ENCODE results near the gene BLOC1S5. TPM values are rescaled to one million over a fixed set of nuclear protein-coding genes. Genes with fewer than 3 reads are reported as not detected.
A peak's percentile ranks its signal among the peaks of the same experiment; 100 is the strongest.

BLOC1S5 gene
- total and polyA plus RNA-seq, 9 of the 15 experiments (the other 6 are each of a cell fraction or from before 2014, with no cell fraction given): 8.5 to 41.0 (median 27.7) TPM

DNA sequence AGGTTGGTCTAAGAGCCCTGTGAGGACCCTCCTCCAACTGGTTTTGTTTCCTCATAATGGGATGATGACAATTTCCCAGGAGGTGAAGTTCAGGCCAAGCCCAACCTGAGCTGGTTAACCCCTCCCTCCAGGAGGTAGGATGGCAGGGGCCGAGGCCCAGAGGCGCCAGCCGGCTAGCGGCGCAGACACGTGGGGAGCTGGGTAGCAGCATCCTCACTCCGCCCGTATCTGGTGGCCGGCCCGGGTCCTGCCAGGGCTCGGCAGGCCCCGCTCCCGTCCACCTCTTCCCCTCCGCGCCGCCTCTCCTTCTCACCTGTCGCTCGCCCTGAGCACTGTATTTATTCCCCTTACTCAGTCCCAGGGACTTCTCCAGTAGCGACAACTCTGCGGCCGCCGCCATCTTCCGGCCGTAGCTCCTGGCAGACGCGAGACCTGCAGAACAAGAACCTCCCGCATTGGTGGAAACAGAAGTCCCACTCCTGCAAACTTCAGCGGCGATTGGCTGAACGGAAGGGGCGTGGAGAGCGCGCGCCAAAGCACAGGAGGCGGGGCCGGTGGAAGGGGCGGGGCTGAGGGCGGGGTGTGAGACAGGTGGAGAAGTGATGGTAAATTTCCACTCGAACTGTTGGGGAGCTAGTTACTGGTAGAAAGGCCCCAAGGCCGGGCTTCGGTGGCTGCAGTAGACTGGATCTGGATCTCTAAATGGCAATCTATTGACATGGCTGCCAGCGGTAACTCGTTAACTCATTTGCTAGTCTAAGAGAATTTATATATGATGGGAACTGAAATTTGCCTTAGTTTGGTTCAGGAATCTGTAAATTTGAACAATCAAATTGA is 38.2 kb upstream of the BLOC1S5 start, which contains the start of gene EEF1E1 (continued):
- TF ChIP-seq, protein P1, sequence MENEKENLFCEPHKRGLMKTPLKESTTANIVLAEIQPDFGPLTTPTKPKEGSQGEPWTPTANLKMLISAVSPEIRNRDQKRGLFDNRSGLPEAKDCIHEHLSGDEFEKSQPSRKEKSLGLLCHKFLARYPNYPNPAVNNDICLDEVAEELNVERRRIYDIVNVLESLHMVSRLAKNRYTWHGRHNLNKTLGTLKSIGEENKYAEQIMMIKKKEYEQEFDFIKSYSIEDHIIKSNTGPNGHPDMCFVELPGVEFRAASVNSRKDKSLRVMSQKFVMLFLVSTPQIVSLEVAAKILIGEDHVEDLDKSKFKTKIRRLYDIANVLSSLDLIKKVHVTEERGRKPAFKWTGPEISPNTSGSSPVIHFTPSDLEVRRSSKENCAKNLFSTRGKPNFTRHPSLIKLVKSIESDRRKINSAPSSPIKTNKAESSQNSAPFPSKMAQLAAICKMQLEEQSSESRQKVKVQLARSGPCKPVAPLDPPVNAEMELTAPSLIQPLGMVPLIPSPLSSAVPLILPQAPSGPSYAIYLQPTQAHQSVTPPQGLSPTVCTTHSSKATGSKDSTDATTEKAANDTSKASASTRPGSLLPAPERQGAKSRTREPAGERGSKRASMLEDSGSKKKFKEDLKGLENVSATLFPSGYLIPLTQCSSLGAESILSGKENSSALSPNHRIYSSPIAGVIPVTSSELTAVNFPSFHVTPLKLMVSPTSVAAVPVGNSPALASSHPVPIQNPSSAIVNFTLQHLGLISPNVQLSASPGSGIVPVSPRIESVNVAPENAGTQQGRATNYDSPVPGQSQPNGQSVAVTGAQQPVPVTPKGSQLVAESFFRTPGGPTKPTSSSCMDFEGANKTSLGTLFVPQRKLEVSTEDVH (IDR thresholded peaks at IDR 0.05; ENCODE audit: low read depth, partially characterized antibody): peak; percentile 62
- TF ChIP-seq, protein P2, sequence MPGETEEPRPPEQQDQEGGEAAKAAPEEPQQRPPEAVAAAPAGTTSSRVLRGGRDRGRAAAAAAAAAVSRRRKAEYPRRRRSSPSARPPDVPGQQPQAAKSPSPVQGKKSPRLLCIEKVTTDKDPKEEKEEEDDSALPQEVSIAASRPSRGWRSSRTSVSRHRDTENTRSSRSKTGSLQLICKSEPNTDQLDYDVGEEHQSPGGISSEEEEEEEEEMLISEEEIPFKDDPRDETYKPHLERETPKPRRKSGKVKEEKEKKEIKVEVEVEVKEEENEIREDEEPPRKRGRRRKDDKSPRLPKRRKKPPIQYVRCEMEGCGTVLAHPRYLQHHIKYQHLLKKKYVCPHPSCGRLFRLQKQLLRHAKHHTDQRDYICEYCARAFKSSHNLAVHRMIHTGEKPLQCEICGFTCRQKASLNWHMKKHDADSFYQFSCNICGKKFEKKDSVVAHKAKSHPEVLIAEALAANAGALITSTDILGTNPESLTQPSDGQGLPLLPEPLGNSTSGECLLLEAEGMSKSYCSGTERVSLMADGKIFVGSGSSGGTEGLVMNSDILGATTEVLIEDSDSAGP (CRISPR knock-in tag; IDR thresholded peaks at IDR 0.05): no peak
- TF ChIP-seq ZFX (CRISPR knock-in tag; IDR thresholded peaks at IDR 0.05) (peak; percentile 65; the same call in 1 of the 2 replicates), FOSL1 (tag; conservative IDR thresholded peaks at IDR 0.05) (peak; percentile 56), FOXA1 (IDR thresholded peaks at IDR 0.05; ENCODE audit: borderline replicate concordance) (no peak), ZBTB17 (CRISPR knock-in tag; IDR thresholded peaks at IDR 0.05) (peak; percentile 79; the same call in 1 of the 2 replicates), HCFC1 (IDR thresholded peaks at IDR 0.05; ENCODE audit: low read depth, low read length) (peak; percentile 72), SRSF9 (IDR thresholded peaks at IDR 0.05; ENCODE audit: borderline replicate concordance, low read depth, low read length) (no peak), HDAC3 (IDR thresholded peaks at IDR 0.05; ENCODE audit: borderline replicate concordance, partially characterized antibody) (no peak), EGR1 (conservative IDR thresholded peaks at IDR 0.05) (no peak), KDM1A (IDR thresholded peaks at IDR 0.05) (no peak), CHD4 (IDR thresholded peaks at IDR 0.05; ENCODE audit: insufficient read depth, insufficient replicate concordance, low read depth, low read length, poor library complexity, severe bottlenecking) (no peak)
- TF ChIP-seq, protein P3, sequence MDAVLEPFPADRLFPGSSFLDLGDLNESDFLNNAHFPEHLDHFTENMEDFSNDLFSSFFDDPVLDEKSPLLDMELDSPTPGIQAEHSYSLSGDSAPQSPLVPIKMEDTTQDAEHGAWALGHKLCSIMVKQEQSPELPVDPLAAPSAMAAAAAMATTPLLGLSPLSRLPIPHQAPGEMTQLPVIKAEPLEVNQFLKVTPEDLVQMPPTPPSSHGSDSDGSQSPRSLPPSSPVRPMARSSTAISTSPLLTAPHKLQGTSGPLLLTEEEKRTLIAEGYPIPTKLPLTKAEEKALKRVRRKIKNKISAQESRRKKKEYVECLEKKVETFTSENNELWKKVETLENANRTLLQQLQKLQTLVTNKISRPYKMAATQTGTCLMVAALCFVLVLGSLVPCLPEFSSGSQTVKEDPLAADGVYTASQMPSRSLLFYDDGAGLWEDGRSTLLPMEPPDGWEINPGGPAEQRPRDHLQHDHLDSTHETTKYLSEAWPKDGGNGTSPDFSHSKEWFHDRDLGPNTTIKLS (IDR thresholded peaks at IDR 0.05; ENCODE audit: borderline replicate concordance, low read depth): peak; percentile 58; the same call in 1 of the 2 replicates
- TF ChIP-seq, protein P4, sequence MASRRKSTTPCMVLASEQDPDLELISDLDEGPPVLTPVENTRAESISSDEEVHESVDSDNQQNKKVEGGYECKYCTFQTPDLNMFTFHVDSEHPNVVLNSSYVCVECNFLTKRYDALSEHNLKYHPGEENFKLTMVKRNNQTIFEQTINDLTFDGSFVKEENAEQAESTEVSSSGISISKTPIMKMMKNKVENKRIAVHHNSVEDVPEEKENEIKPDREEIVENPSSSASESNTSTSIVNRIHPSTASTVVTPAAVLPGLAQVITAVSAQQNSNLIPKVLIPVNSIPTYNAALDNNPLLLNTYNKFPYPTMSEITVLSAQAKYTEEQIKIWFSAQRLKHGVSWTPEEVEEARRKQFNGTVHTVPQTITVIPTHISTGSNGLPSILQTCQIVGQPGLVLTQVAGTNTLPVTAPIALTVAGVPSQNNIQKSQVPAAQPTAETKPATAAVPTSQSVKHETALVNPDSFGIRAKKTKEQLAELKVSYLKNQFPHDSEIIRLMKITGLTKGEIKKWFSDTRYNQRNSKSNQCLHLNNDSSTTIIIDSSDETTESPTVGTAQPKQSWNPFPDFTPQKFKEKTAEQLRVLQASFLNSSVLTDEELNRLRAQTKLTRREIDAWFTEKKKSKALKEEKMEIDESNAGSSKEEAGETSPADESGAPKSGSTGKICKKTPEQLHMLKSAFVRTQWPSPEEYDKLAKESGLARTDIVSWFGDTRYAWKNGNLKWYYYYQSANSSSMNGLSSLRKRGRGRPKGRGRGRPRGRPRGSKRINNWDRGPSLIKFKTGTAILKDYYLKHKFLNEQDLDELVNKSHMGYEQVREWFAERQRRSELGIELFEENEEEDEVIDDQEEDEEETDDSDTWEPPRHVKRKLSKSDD (conservative IDR thresholded peaks at IDR 0.05; ENCODE audit: low read length): 0 out of 2 replicates have a peak, but pooled peaks have one; percentile 24
- TF ChIP-seq, protein P5, sequence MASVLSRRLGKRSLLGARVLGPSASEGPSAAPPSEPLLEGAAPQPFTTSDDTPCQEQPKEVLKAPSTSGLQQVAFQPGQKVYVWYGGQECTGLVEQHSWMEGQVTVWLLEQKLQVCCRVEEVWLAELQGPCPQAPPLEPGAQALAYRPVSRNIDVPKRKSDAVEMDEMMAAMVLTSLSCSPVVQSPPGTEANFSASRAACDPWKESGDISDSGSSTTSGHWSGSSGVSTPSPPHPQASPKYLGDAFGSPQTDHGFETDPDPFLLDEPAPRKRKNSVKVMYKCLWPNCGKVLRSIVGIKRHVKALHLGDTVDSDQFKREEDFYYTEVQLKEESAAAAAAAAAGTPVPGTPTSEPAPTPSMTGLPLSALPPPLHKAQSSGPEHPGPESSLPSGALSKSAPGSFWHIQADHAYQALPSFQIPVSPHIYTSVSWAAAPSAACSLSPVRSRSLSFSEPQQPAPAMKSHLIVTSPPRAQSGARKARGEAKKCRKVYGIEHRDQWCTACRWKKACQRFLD (CRISPR knock-in tag; IDR thresholded peaks at IDR 0.05): peak; percentile 94
